ENCODE measurements around the gene ACADM.
"Not testable (repeated sequence)": the region's sequence is repeated elsewhere in the genome, so short reads cannot be mapped to it uniquely, and the experiment has no call there.

Gene ACADM

DNA sequence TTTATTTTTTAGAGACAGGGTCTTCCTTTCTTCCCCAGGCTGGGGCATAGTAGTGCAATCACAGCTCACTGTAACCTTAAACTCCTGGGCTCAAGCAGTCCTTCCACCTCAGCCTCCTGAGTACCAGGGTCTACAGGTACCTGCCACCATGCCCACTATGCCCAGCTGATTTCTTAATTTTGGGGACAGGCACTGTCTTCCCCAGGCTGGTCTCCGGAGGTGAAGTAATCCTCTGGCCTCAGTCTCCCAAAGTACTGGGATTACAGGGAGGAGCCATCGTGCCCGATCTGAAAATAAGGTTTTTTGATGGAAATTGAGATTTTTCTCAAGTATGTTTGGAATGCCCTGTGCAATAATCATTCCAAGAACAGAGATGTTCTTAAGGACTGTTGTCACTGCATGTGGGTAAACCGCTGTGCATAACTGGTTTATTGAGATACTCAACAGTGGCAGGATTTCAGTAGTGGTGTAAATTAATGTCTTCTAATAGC, 71.2 kb downstream of the ACADM start:
- no peak for DNase-seq (ENCODE audit: low spot score)

- DNase-seq (ENCODE audit: low spot score) = peak; percentile 7
Measured at GRCh38 chr1:75796376-75797272, 72.1 kb downstream of the ACADM start, which contains the start of gene MSH4. MSH4 (plus strand) TSS chr1:75796882; CDS start chr1:75796986, 104 bp downstream.

GRCh38 chr1:75797273-75797588, 72.7 kb downstream of the ACADM start:
- no peak for DNase-seq (ENCODE audit: low spot score)

- no peak for DNase-seq (ENCODE audit: low spot score)
Measured at GRCh38 chr1:75797606-75798216, 73.2 kb downstream of the ACADM start.

DNA sequence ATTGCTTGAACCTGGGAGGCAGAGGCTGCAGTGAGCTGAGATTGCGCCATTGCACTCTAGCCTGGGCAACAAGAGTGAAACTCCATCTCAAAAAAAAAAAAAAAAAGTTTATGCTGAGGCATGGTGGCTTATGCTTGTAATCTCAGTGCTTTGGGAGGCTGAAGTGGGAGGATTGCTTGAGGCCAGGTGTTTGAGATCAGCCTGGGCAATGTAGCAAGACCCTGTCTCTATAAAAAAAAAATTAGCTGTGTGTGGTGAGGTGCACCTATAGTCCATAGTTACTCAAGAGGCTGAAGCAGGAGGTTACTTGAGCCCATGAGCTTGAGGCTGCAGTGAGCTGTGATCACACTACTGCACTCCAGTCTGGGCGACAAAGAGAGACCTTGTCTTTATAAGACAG, 77.0 kb downstream of the ACADM start:
- DNase-seq (ENCODE audit: low spot score) = not testable (repeated sequence)

GRCh38 chr1:75808921-75809320, 84.4 kb downstream of the ACADM start:
- DNase-seq (ENCODE audit: low spot score) = no peak

- not testable (repeated sequence) for DNase-seq (ENCODE audit: low spot score)
Measured at GRCh38 chr1:75810113-75810512, 85.6 kb downstream of the ACADM start.

GRCh38 chr1:75811211-75811981, 86.9 kb downstream of the ACADM start:
- DNase-seq (ENCODE audit: low spot score) = peak; percentile 36

DNA sequence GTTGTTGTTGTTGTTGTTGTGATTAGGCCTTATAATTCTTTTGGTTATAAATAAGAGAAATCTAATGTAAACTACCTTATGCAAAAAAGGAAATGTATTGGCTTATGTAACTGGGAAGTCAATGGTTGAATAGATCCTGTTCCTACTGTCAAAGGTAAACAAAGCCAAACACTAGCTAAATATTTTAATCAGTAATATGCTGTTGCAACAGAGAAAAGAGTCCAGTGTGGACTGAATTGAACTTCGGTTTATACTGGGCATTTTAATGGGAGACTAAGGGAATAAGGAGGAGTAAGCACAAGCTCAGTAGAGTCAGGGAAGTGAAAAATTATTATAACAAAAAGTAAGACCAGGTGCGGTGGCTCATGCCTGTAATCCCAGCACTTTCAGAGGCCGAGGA, 87.6 kb downstream of the ACADM start:
- no peak for DNase-seq (ENCODE audit: low spot score)
